ENCODE results near the gene FBXW2.

DNA sequence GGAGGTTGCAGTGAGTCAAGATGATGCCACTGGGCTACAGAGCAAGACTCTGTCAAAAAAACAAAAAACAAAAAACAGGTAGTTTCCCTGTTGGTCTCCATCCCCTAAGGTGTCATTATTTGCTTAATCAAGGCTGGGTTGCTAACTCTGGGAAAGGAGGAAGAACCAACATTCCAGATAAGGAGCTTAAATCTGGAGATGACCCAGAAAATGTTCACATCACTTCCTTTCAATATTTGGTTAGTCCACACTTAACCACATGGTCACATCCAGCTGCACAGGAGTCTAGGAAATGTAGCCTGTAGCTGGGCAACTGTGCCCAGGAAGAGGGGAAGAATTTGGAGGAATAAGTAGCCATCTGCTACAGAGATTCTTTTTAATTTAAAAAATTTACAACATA lies 53.1 kb downstream of the FBXW2 start:
- TF ChIP-seq, protein P1, sequence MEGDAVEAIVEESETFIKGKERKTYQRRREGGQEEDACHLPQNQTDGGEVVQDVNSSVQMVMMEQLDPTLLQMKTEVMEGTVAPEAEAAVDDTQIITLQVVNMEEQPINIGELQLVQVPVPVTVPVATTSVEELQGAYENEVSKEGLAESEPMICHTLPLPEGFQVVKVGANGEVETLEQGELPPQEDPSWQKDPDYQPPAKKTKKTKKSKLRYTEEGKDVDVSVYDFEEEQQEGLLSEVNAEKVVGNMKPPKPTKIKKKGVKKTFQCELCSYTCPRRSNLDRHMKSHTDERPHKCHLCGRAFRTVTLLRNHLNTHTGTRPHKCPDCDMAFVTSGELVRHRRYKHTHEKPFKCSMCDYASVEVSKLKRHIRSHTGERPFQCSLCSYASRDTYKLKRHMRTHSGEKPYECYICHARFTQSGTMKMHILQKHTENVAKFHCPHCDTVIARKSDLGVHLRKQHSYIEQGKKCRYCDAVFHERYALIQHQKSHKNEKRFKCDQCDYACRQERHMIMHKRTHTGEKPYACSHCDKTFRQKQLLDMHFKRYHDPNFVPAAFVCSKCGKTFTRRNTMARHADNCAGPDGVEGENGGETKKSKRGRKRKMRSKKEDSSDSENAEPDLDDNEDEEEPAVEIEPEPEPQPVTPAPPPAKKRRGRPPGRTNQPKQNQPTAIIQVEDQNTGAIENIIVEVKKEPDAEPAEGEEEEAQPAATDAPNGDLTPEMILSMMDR (IDR thresholded peaks at IDR 0.05; ENCODE audit: low read depth, low read length), result no peak
- TF ChIP-seq EZH2phosphoT487 (IDR thresholded peaks at IDR 0.05; ENCODE audit: low read depth), result no peak
